IPS-20b (cell line): Measurements from ENCODE around the gene KCNMA1.

Source experiments
- H3K27ac ChIP-seq: one replicate; pipeline ENCODE4 v1.5.1; 2013; ENCODE audit warnings: low read length
- H3K27me3 ChIP-seq: 2 replicates; pipeline ENCODE4 v1.6.1; 2013; ENCODE audit warnings: mild to moderate bottlenecking, low read length, inconsistent platforms; ENCODE audit not compliant: insufficient read depth
- H3K36me3 ChIP-seq: 2 replicates; pipeline ENCODE4 v1.6.1; 2013; ENCODE audit warnings: low read depth, mild to moderate bottlenecking, inconsistent platforms, low read length, moderate library complexity; ENCODE audit not compliant: insufficient read depth
- H3K4me1 ChIP-seq: 2 replicates; pipeline ENCODE4 v1.6.1; 2013; ENCODE audit warnings: mild to moderate bottlenecking, control low read depth, inconsistent platforms, low read length, moderate library complexity; ENCODE audit not compliant: insufficient read depth
- H3K4me3 ChIP-seq: 2 replicates; pipeline ENCODE4 v1.5.1; 2013; ENCODE audit warnings: mild to moderate bottlenecking, low read length, inconsistent platforms
- H3K9ac ChIP-seq: 2 replicates; pipeline ENCODE4 v1.6.1; 2013; ENCODE audit warnings: low read depth, mild to moderate bottlenecking, inconsistent platforms, low read length, moderate library complexity
- H3K9me3 ChIP-seq: 2 replicates; pipeline ENCODE4 v1.6.1; 2013; ENCODE audit warnings: mild to moderate bottlenecking, low read depth, low read length, inconsistent platforms; ENCODE audit not compliant: insufficient read depth

KCNMA1 gene

DNA sequence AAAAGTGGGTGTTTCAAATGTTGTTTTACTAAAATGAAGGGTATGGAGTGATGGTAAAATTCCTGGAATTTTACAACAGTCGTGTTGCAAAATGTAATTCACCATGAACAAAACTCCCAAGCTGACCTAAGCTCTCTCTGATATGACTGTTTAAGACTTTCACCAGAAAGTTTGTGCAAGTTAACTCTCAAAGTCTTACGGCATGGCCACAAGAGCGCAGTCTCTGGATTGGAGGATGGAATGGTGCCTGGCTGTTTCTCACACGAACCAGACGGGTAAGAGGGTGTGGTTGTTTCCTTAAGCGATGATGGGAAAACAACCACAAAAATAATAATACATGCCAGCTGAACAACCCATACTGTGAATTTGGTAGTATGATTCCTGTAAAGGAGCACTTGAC is 662.5 kb downstream of the KCNMA1 start:
- H3K27ac ChIP-seq = no peak overlapping the region

DNA sequence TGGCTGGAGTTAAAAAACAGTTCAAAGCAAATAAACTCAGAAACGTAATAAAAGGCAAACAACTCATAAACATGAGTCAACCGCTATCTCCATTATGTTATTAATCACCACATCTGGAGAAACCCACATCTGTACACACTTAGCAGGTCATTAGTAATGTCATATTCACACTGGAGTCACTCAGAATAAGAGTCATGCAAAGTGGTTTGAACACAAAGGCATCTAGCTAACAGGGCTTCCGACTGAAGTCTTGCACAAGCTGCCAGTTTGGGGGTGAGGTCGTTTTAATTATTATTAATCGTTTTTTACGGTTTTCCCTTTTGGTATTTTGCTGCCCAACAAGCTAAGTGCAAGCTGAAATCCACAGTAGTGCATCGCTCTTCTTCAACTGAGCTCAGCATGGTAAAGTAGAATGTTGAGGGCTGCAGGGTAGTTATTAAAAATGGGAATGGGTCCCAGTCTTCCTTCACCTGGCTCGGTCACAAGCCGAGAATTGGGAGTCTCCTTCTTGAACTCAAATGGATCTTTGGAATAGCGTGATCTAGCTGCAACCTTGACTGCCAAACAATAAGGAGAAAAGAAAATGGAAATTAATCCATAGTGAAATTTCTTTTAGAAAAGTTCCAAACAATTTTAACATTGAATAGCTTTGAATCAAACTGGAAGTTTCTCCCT is 663.5 kb downstream of the KCNMA1 start:
- Histone ChIP-seq H3K27ac (no peak overlapping the region), H3K27me3 (no peaks in the 10 kb centered on the region), H3K9ac (no peak overlapping the region), H3K4me1 (no peaks in the 10 kb centered on the region), H3K9me3 (no peaks in the 10 kb centered on the region), H3K36me3 (no peaks in the 10 kb centered on the region), H3K4me3 (no peak overlapping the region)

More for the DNA sequence above, 662.5 kb downstream of the KCNMA1 start:
- Histone ChIP-seq H3K4me3 (no peak overlapping the region), H3K4me1 (no peaks in the 10 kb centered on the region), H3K9me3 (no peaks in the 10 kb centered on the region), H3K36me3 (no peaks in the 10 kb centered on the region), H3K9ac (no peak overlapping the region), H3K27me3 (no peaks in the 10 kb centered on the region)

GRCh38 chr10:76973091-76974016 is 664.3 kb downstream of the KCNMA1 start:
- Histone ChIP-seq H3K9me3 (no peaks in the 10 kb centered on the region), H3K27me3 (no peaks in the 10 kb centered on the region), H3K36me3 (no peaks in the 10 kb centered on the region), H3K9ac (no peak overlapping the region), H3K4me3 (no peak overlapping the region), H3K4me1 (no peaks in the 10 kb centered on the region), H3K27ac (no peak overlapping the region)

DNA sequence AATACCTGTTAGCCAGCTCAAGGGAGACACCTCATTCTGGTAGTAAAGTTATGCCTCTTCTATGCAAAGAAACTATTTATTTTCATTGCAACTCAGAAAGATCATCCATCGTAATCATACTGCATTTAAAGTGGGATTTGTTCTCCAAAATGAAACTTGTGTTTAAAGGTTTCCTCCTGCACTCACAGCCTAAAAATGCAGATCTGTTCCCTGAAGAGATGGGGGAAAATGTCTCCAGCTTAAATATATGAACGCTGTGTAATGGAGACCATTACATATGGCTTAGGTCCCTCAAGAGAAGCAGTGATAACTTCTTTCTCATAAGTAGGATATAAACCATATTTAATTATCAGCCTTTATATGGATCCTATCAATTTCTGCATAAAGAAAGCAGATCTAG is 665.1 kb downstream of the KCNMA1 start:
- Histone ChIP-seq H3K36me3 (no peaks in the 10 kb centered on the region), H3K4me1 (no peaks in the 10 kb centered on the region), H3K4me3 (no peak overlapping the region), H3K27ac (no peak overlapping the region), H3K27me3 (no peaks in the 10 kb centered on the region), H3K9me3 (no peaks in the 10 kb centered on the region), H3K9ac (no peak overlapping the region)

GRCh38 chr10:76971547-76972170 is 665.9 kb downstream of the KCNMA1 start:
- H3K36me3 ChIP-seq = no peaks in the 10 kb centered on the region
- H3K9ac ChIP-seq = no peak overlapping the region
- H3K4me3 ChIP-seq = no peak overlapping the region
- no peak overlapping the region for H3K27ac ChIP-seq
- H3K27me3 ChIP-seq = no peaks in the 10 kb centered on the region
- no peaks in the 10 kb centered on the region for H3K9me3 ChIP-seq
- H3K4me1 ChIP-seq = no peaks in the 10 kb centered on the region

DNA sequence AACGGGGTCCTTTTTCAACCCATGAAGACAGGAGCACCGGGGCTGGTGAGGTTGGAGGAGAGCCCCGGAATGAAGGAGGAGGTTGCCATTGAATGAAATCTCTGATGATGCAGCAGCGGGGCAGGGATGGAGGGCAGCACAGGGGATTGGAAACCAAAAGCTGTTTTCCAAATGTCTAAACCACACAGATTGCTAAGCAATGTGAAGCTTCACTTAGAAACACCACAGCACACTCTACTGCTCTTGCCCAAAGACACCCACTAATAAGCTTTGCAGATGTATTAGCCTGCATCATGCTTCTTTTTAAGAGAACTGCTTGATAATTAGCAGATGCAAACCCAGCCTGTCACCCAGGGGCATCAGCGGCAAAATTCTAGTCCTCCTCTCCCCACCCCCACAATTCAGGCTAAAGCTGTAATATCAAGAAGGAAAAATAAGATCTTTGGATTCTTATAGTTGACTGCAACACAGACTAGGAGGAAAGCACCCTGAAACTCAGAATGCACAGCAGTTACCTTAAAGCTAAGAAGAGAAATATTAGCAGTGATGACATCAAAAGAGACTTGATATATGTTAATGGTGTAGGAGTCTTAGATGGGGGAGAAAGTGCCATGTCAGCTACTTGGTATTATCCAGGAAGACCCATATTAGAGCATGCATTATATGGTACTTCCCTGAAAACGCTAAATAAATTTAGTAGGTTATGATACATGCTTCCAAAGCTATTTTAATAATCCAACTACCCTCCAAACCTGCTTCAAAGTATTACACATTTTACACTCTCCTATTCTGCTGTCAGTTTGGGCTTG is 666.7 kb downstream of the KCNMA1 start:
- no peaks in the 10 kb centered on the region for H3K4me1 ChIP-seq
- H3K27me3 ChIP-seq = no peaks in the 10 kb centered on the region
- no peak overlapping the region for H3K4me3 ChIP-seq
- no peak overlapping the region for H3K27ac ChIP-seq
- H3K36me3 ChIP-seq = no peaks in the 10 kb centered on the region
- no peaks in the 10 kb centered on the region for H3K9me3 ChIP-seq
- no peak overlapping the region for H3K9ac ChIP-seq

DNA sequence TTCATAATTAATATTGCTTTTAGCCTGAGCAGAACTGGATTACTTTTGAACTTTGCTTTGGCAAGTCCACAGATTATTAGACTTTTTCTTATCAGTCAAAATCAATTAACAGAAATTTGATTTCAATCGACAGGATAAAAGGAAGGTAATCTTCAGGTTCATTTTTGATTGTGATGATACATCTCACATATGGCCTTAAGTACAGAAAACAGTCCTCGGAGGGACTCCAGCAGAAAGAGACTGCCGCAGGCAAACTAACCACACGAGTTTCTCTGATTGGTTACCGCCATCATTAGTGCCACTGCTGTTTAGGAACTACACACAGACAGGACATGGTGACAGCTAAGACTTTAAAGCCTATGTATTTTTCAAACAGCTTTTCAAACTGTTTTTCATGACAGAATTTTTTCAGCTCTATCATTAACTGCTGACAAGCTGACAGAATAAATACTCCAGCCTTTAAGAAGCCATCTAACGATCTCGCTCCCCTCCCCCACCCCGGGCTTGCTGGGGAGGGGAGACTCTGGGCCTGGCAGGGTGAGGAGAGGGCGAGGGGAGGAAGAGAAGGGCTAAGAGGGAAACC is 668.2 kb downstream of the KCNMA1 start:
- Histone ChIP-seq H3K36me3 (no peaks in the 10 kb centered on the region), H3K9ac (no peak overlapping the region), H3K4me1 (no peaks in the 10 kb centered on the region), H3K9me3 (no peaks in the 10 kb centered on the region), H3K27me3 (no peaks in the 10 kb centered on the region), H3K4me3 (no peak overlapping the region), H3K27ac (no peak overlapping the region)

GRCh38 chr10:76968483-76968882 is 669.1 kb downstream of the KCNMA1 start:
- Histone ChIP-seq H3K4me3 (no peak overlapping the region), H3K9ac (no peak overlapping the region), H3K9me3 (no peaks in the 10 kb centered on the region), H3K27ac (no peak overlapping the region), H3K27me3 (no peaks in the 10 kb centered on the region), H3K4me1 (no peaks in the 10 kb centered on the region), H3K36me3 (no peaks in the 10 kb centered on the region)

GRCh38 chr10:76962851-76963250 is 674.8 kb downstream of the KCNMA1 start:
- H3K4me3 ChIP-seq = no peak overlapping the region
- no peaks in the 10 kb centered on the region; the same call in 1 of the 2 replicates for H3K9me3 ChIP-seq
- no peak overlapping the region for H3K27ac ChIP-seq
- no peaks in the 10 kb centered on the region for H3K4me1 ChIP-seq
- no peaks in the 10 kb centered on the region for H3K36me3 ChIP-seq
- H3K9ac ChIP-seq = no peak overlapping the region
- no peaks in the 10 kb centered on the region for H3K27me3 ChIP-seq

GRCh38 chr10:76961841-76962240 is 675.8 kb downstream of the KCNMA1 start:
- no peaks in the 10 kb centered on the region for H3K36me3 ChIP-seq
- no peak overlapping the region for H3K27ac ChIP-seq
- no peak overlapping the region for H3K9ac ChIP-seq
- no peak overlapping the region for H3K4me3 ChIP-seq
- H3K4me1 ChIP-seq = no peaks in the 10 kb centered on the region
- no peaks in the 10 kb centered on the region for H3K27me3 ChIP-seq
- H3K9me3 ChIP-seq = no peaks in the 10 kb centered on the region; the same call in 1 of the 2 replicates

DNA sequence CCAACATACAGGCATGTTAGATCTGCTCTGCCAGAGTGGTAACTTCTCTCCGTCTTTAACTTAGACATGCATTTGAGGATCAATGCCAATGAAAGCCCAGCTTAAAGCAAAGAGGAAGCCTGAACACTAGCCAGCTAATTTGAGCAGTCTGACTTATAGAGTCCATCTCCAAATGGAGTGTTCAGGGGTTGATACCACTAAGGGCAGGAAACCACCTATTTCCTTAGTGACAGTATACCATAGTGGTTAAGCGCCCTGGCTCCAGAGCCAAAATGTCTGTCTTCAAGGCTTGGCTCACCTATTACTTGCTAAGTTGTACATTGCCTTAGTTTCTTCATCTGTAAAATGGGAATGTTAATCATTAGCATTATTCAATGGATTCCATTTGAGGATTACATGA is 678.5 kb downstream of the KCNMA1 start:
- Histone ChIP-seq H3K27me3 (no peaks in the 10 kb centered on the region), H3K27ac (no peak overlapping the region), H3K36me3 (no peaks in the 10 kb centered on the region), H3K4me1 (no peaks in the 10 kb centered on the region), H3K9me3 (no peaks in the 10 kb centered on the region; the same call in 1 of the 2 replicates), H3K9ac (no peak overlapping the region), H3K4me3 (no peak overlapping the region)
